NB4 (cell line): ENCODE data around the gene GABBR1.

Experiments
- CTCF ChIP-seq: IDR thresholded peaks from one replicate; pipeline ENCODE4 v1.5.1; 2012; ENCODE audit warnings: low read depth, low read length
- POLR2A ChIP-seq: IDR thresholded peaks from 2 replicates; pipeline ENCODE4 v1.6.1; 2011; ENCODE audit warnings: mild to moderate bottlenecking; ENCODE audit not compliant: insufficient read length; ENCODE audit errors: extremely low read depth

- TF ChIP-seq CTCF = peak; percentile 47
- no peak for TF ChIP-seq POLR2A
These were observed 4.3 kb downstream of the GABBR1 start for GRCh38 chr6:29628419-29629281.
